Measurements from ENCODE around the gene RAB9A.
"Not testable (repeated sequence)": the region's sequence is repeated elsewhere in the genome, so short reads cannot be mapped to it uniquely, and the experiment has no call there.

- TF ChIP-seq, protein P1, sequence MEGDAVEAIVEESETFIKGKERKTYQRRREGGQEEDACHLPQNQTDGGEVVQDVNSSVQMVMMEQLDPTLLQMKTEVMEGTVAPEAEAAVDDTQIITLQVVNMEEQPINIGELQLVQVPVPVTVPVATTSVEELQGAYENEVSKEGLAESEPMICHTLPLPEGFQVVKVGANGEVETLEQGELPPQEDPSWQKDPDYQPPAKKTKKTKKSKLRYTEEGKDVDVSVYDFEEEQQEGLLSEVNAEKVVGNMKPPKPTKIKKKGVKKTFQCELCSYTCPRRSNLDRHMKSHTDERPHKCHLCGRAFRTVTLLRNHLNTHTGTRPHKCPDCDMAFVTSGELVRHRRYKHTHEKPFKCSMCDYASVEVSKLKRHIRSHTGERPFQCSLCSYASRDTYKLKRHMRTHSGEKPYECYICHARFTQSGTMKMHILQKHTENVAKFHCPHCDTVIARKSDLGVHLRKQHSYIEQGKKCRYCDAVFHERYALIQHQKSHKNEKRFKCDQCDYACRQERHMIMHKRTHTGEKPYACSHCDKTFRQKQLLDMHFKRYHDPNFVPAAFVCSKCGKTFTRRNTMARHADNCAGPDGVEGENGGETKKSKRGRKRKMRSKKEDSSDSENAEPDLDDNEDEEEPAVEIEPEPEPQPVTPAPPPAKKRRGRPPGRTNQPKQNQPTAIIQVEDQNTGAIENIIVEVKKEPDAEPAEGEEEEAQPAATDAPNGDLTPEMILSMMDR (conservative IDR thresholded peaks at IDR 0.05): not testable (repeated sequence)
- not testable (repeated sequence) for TF ChIP-seq EZH2 (IDR thresholded peaks at IDR 0.05; ENCODE audit: low read depth)
Measured at GRCh38 chrX:13726583-13726982, 37.7 kb downstream of the RAB9A start.

All from PC-9 (cell line).